Measurements from ENCODE around the gene CCDC127. TPM values are rescaled to one million over a fixed set of nuclear protein-coding genes. Genes with fewer than 3 reads are reported as not detected.
"Not testable (repeated sequence)": the region's sequence is repeated elsewhere in the genome, so short reads cannot be mapped to it uniquely, and the experiment has no call there.

The CCDC127 gene
- total RNA-seq = 5.7 and 6.4 TPM in 2 replicates

- H3K9me3 Mint-ChIP-seq = not testable (repeated sequence)
- peaks cover 13% of the 10 kb centered on the region for H3K36me3 Mint-ChIP-seq (ENCODE audit: low read depth)
Measured at GRCh38 chr5:217494-218456, at the start of gene CCDC127, which contains the start of gene SDHA. TSS of gene CCDC127 (minus strand) at chr5:218153. CDS start at chr5:216849, 1,304 bp downstream. TSS of gene SDHA (plus strand) at chr5:218320. CDS start at chr5:218356, 36 bp downstream.

DNA sequence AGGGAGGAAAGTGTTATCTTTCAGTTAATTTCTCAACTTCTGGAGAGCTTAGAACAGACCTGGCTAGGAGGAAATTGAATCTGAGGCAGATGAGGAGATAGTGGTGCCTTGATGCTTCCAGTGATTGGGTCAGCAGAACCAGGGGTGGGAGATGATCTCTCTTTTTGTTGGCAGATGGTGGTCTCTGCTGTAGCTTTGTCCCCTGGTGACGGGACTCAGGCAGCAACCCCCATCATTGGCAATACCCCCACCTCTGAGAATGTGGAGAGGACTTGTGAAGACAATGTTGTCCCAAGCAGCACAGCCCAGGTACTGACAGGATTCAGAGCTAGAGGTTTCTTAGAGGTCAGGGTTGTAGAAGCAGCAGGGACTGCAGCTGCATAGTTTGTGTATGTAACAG is 49.8 kb upstream of the CCDC127 start:
- Mint-ChIP-seq H3K9me3 (no peaks in the 10 kb centered on the region), H3K4me3 (no peak overlapping the region), H3K4me1 (peaks cover 9% of the 10 kb centered on the region), H3K36me3 (ENCODE audit: low read depth) (peaks cover 31% of the 10 kb centered on the region), H3K27ac (no peak overlapping the region), H3K27me3 (no peaks in the 10 kb centered on the region)
- POLR2A ChIA-PET = no interaction called here
- intact Hi-C loops (cut with micrococcal nuclease) = no loop called here
- no peak for DNase-seq
- no peak for ATAC-seq (ENCODE audit: low read depth)
- CTCF ChIA-PET = no interaction called here
- TF ChIP-seq CTCF (IDR thresholded peaks at IDR 0.05) = no peak

More at GRCh38 chr5:217494-218456, at the start of gene CCDC127, which contains the start of gene SDHA:
- H3K4me1 Mint-ChIP-seq = peaks cover 63% of the 10 kb centered on the region
- ChIA-PET CTCF (interaction anchor here (0.6 to 2.6 kb wide), 2 partner anchors 27 to 30 kb away, joined by 3 to 13 read pairs; partner anchors contain the start of gene LRRC14B), POLR2A (interaction anchor here (0.7 to 2.7 kb wide), 5 partner anchors 10 to 1379 kb away, joined by 3 to 22 read pairs (median 4); partner anchors contain the start of gene PDCD6)
- peak within 1 kb of the TSS; percentile 85 for H3K27ac Mint-ChIP-seq
- DNase-seq (peak; percentile 99), ATAC-seq (ENCODE audit: low read depth) (peak; percentile 81)
- H3K4me3 Mint-ChIP-seq = peak within 1 kb of the TSS; percentile 91
- H3K27me3 Mint-ChIP-seq = not testable (repeated sequence)
- intact Hi-C loops (cut with micrococcal nuclease) = loop anchor here (1.0 to 5.0 kb wide), 5 partner anchors 29 to 395 kb away; partner anchors contain the start of genes CEP72, EXOC3 and PDCD6

DNA sequence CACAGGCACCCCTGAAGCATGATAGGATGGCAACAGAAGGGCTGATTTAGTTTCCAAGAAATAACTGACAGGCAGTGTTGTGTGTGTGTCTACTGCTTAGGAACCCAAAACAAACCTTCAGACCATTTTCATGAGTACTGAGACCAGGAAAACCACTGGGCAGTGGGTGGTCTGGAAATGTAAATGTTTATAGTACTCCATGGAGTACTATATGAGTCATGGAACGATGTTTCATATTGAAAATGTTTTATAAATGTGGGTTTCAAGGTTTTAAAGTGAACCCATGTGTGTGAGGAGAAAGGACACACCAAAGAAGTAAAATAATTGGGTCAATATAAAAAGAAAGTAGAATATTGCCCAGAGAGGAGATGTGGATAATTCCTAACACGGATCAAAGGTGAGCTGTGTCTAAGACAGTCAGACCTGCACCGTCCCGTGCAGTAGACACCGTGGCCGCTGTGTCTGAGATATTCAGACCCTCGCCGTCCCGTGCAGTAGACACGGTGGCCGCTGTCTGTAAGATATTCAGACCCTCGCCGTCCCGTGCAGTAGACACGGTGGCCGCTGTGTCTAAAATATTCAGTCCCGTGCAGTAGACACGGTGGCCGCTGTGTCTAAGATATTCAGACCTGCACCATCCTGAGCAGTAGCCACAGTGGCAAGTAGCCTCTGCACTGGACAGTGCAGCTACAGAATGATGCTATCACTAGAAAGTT is 48.5 kb upstream of the CCDC127 start:
- CTCF ChIA-PET; POLR2A ChIA-PET; intact Hi-C loops (cut with micrococcal nuclease); ATAC-seq (ENCODE audit: low read depth); H3K4me1 Mint-ChIP-seq; H3K27me3 Mint-ChIP-seq; H3K27ac Mint-ChIP-seq; H3K4me3 Mint-ChIP-seq; H3K9me3 Mint-ChIP-seq; DNase-seq: not testable (repeated sequence)
- H3K36me3 Mint-ChIP-seq (ENCODE audit: low read depth) = peaks cover 32% of the 10 kb centered on the region

DNA sequence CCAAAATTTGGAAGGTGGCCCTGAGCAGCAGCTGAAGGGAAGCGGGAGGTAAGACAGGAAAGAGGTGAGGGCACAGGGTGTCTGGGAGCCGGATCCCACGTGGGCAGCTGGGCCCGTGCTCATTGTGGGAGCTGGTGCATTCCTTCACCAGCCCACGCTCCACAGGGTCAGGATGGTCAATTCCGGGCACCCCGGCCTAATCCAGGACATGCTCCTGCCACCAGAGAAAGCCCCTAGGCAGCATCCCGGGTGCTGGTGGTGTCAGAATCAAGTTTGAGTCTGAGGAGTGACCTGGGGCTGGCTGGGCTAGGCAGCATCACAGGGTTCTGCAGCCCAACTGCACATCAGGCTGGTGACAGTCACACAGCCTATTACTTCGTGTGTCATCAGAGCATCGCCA is 46.4 kb upstream of the CCDC127 start:
- Mint-ChIP-seq H3K4me3 (no peak overlapping the region), H3K9me3 (no peaks in the 10 kb centered on the region), H3K4me1 (no peaks in the 10 kb centered on the region), H3K27ac (no peak overlapping the region), H3K36me3 (ENCODE audit: low read depth) (peaks cover 30% of the 10 kb centered on the region), H3K27me3 (no peaks in the 10 kb centered on the region)
- CTCF ChIA-PET = no interaction called here
- intact Hi-C loops (cut with micrococcal nuclease) = no loop called here
- ATAC-seq (ENCODE audit: low read depth) (no peak), DNase-seq (no peak)
- POLR2A ChIA-PET = no interaction called here
- no peak for TF ChIP-seq CTCF (IDR thresholded peaks at IDR 0.05)

DNA sequence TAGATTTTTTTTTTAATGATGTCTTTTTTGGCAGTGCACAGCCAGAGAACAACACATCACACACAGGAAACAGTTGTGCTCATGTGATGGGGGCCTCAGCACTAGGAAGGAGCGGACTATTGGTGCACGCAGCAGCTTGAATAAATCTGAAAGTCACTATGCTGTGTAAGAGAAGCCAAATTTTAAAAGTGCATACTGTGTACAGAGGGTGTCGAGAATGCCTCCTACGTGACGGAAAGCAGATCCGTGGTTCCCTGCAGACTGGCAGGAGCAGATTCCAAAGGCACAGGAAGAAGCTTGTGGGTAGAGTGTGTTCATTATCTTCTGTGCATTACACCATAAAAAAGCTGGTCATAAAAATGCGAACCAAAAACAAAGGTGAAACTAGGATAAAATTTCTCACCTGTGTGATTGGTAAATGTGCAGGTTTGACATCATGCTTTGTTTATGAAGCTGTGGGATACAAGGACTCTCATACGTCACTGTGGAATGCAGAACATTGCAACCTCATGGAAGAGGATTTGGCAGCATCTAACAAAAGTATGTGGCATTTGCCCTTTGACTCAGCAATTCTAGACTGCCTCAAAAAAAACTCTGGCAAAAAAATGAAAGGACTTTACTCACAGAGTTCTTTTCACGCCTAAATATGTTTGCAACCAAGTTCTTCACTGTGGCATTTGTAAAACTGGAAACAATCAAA is 45.5 kb upstream of the CCDC127 start:
- POLR2A ChIA-PET; H3K4me1 Mint-ChIP-seq; H3K27me3 Mint-ChIP-seq; H3K4me3 Mint-ChIP-seq; H3K9me3 Mint-ChIP-seq; CTCF ChIA-PET; ATAC-seq (ENCODE audit: low read depth); H3K27ac Mint-ChIP-seq; intact Hi-C loops (cut with micrococcal nuclease); DNase-seq: not testable (repeated sequence)
- H3K36me3 Mint-ChIP-seq (ENCODE audit: low read depth) = peaks cover 34% of the 10 kb centered on the region

- no peak for TF ChIP-seq CTCF (IDR thresholded peaks at IDR 0.05)
- Mint-ChIP-seq H3K36me3 (ENCODE audit: low read depth) (peaks cover 47% of the 10 kb centered on the region), H3K4me1 (peaks cover 7% of the 10 kb centered on the region), H3K27ac (no peak overlapping the region), H3K4me3 (no peak overlapping the region), H3K9me3 (no peaks in the 10 kb centered on the region), H3K27me3 (no peaks in the 10 kb centered on the region)
- ATAC-seq (ENCODE audit: low read depth) (no peak), DNase-seq (no peak)
- ChIA-PET CTCF (no interaction called here), POLR2A (no interaction called here)
- intact Hi-C loops (cut with micrococcal nuclease) = no loop called here
Measured at GRCh38 chr5:257148-257547, 39.2 kb upstream of the CCDC127 start.

DNA sequence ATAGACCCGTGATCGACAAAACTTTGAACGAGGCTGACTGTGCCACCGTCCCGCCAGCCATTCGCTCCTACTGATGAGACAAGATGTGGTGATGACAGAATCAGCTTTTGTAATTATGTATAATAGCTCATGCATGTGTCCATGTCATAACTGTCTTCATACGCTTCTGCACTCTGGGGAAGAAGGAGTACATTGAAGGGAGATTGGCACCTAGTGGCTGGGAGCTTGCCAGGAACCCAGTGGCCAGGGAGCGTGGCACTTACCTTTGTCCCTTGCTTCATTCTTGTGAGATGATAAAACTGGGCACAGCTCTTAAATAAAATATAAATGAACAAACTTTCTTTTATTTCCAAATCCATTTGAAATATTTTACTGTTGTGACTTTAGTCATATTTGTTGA is 38.4 kb upstream of the CCDC127 start:
- POLR2A ChIA-PET; H3K9me3 Mint-ChIP-seq; ATAC-seq (ENCODE audit: low read depth); H3K27me3 Mint-ChIP-seq; H3K4me1 Mint-ChIP-seq; H3K4me3 Mint-ChIP-seq; DNase-seq; CTCF ChIA-PET; intact Hi-C loops (cut with micrococcal nuclease); H3K27ac Mint-ChIP-seq: not testable (repeated sequence)
- peaks cover 51% of the 10 kb centered on the region for H3K36me3 Mint-ChIP-seq (ENCODE audit: low read depth)

DNA sequence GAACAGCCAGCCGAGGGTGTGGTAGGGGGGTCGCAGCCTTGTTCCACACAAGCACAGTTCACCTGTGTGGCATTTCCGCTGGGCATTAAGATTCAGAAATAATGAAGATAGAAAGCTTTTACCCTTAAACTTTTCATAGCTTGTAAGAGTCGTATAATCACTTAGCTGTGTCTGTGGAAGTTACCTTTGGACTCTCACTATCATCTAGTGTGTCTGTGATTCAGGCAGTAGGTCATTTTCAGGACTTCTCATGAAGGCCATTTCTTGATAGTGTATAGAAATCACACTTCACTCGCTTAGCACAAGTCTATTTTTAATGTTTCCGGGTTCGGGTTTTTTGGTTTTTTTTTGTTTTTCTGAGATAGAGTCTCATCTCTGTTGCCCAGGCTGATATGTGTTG is 37.2 kb upstream of the CCDC127 start:
- POLR2A ChIA-PET; intact Hi-C loops (cut with micrococcal nuclease); H3K4me3 Mint-ChIP-seq; DNase-seq; H3K27ac Mint-ChIP-seq; H3K9me3 Mint-ChIP-seq; ATAC-seq (ENCODE audit: low read depth); H3K27me3 Mint-ChIP-seq; H3K4me1 Mint-ChIP-seq; CTCF ChIA-PET: not testable (repeated sequence)
- peaks cover 57% of the 10 kb centered on the region for H3K36me3 Mint-ChIP-seq (ENCODE audit: low read depth)
